IMR-90 (cell line): ENCODE measurements around the gene ROCK2. TPM values are rescaled to one million over a fixed set of nuclear protein-coding genes. Genes with fewer than 3 reads are reported as not detected.

ENCODE experiments used
- ATAC-seq: fragments of 200-7000 bp; cut with Tn5 transposase; 2 replicates; pipeline ENCODE4 v1.9.1; 2020; ENCODE audit warnings: low read depth, mild to moderate bottlenecking, moderate library complexity
- BruUV-seq: library from RNA; stranded (reverse); fragments of 400-500 nt; replicated peaks from 2 replicates; lab custom pipeline; 2021; lab: Mats Ljungman, UMichigan
- CTCF ChIA-PET: fragments of 300-600 bp; formaldehyde crosslinking; extraction: SDS; loops from one replicate; lab custom pipeline; 2021; ENCODE audit warnings: antibody characterized with exemption; lab: Yijun Ruan, JAX
- POLR2A ChIA-PET: fragments of 300-600 bp; sonication (Branson Sonifier 250); formaldehyde crosslinking; loops from one replicate; lab custom pipeline; 2022; ENCODE audit warnings: antibody characterized with exemption; ENCODE audit not compliant: unreplicated experiment; lab: Charles Lee
- DNase-seq: peaks from one replicate; pipeline ENCODE4 v3.0.0; 2013
- H2AFZ ChIP-seq: replicated peaks from 2 replicates; pipeline ENCODE3; 2013; ENCODE audit warnings: low read length, mild to moderate bottlenecking; ENCODE audit not compliant: poor library complexity
- H2AK5ac ChIP-seq: 2 replicates; pipeline ENCODE4 v1.6.1; 2013; ENCODE audit warnings: low read depth, low read length, inconsistent platforms
- H2AK9ac ChIP-seq: replicated peaks from 2 replicates; pipeline ENCODE3; 2013; ENCODE audit warnings: mild to moderate bottlenecking, low read depth, low read length, moderate library complexity; ENCODE audit not compliant: poor library complexity
- H2BK120ac ChIP-seq: 2 replicates; pipeline ENCODE4 v1.6.1; 2013; ENCODE audit warnings: low read depth, low read length, inconsistent platforms
- H2BK15ac ChIP-seq: 3 replicates; pipeline ENCODE4 v1.6.1; 2013; ENCODE audit warnings: low read depth, low read length, inconsistent platforms
- H2BK20ac ChIP-seq: 2 replicates; pipeline ENCODE4 v1.6.1; 2013; ENCODE audit warnings: low read depth, mild to moderate bottlenecking, inconsistent platforms, low read length, moderate library complexity
- H2BK5ac ChIP-seq: 2 replicates; pipeline ENCODE4 v1.6.1; 2013; ENCODE audit warnings: mild to moderate bottlenecking, low read depth, low read length, inconsistent platforms; ENCODE audit not compliant: poor library complexity, severe bottlenecking
- H3K14ac ChIP-seq: replicated peaks from 2 replicates; pipeline ENCODE4 v1.6.1; 2013; ENCODE audit warnings: low read depth, low read length, inconsistent platforms
- H3K18ac ChIP-seq: 2 replicates; pipeline ENCODE4 v1.6.1; 2013; ENCODE audit warnings: low read depth, low read length, control low read depth
- H3K23ac ChIP-seq: 2 replicates; pipeline ENCODE4 v1.6.1; 2013; ENCODE audit warnings: low read depth, low read length, inconsistent platforms
- H3K27ac ChIP-seq: 2 replicates; pipeline ENCODE4 v1.5.1; 2013; ENCODE audit warnings: mild to moderate bottlenecking, control low read depth, low read length; ENCODE audit not compliant: insufficient read depth
- H3K27me3 ChIP-seq: 2 replicates; pipeline ENCODE4 v1.6.1; 2013; ENCODE audit warnings: low read length; ENCODE audit not compliant: control insufficient read depth, insufficient read depth
- H3K36me3 ChIP-seq: 2 replicates; pipeline ENCODE4 v1.6.1; 2013; ENCODE audit warnings: low read length, mixed read lengths; ENCODE audit not compliant: control insufficient read depth, insufficient read depth
- H3K4ac ChIP-seq: 2 replicates; pipeline ENCODE4 v1.6.1; 2013; ENCODE audit warnings: low read depth, low read length, inconsistent platforms
- H3K4me1 ChIP-seq: 2 replicates; pipeline ENCODE4 v1.6.1; 2013; ENCODE audit warnings: low read length, mixed read lengths; ENCODE audit not compliant: control insufficient read depth, insufficient read depth
- H3K4me2 ChIP-seq: 2 replicates; pipeline ENCODE4 v1.6.1; 2013; ENCODE audit warnings: low read depth, mild to moderate bottlenecking, control low read depth, low read length, moderate library complexity
- H3K4me3 ChIP-seq: 2 replicates; pipeline ENCODE4 v1.5.1; 2013; ENCODE audit warnings: low read depth, mild to moderate bottlenecking, control low read depth, low read length, moderate library complexity; ENCODE audit not compliant: insufficient read depth
- H3K56ac ChIP-seq: 2 replicates; pipeline ENCODE4 v1.6.1; 2013; ENCODE audit warnings: low read length, inconsistent platforms; ENCODE audit not compliant: insufficient read depth; ENCODE audit errors: extremely low read depth
- H3K79me1 ChIP-seq, 2 experiments: 2 replicates each; pipeline ENCODE4 v1.6.1; 2013; ENCODE audit warnings: low read length in 2 of 2, inconsistent platforms in 1 of 2, low read depth in 1 of 2
- H3K9ac ChIP-seq: 2 replicates; pipeline ENCODE4 v1.6.1; 2013; ENCODE audit warnings: low read depth, low read length, control low read depth
- H3K9me1 ChIP-seq: 2 replicates; pipeline ENCODE4 v1.6.1; 2013; ENCODE audit warnings: low read length, inconsistent platforms; ENCODE audit not compliant: insufficient read depth
- H3K9me3 ChIP-seq: 2 replicates; pipeline ENCODE4 v1.6.1; 2013; ENCODE audit warnings: low read length; ENCODE audit not compliant: control insufficient read depth, insufficient read depth
- H4K20me1 ChIP-seq: 2 replicates; pipeline ENCODE4 v1.6.1; 2013; ENCODE audit warnings: low read length, inconsistent platforms; ENCODE audit not compliant: insufficient read depth
- H4K5ac ChIP-seq: 2 replicates; pipeline ENCODE4 v1.6.1; 2013; ENCODE audit warnings: mild to moderate bottlenecking, low read depth, low read length, control low read depth
- H4K8ac ChIP-seq, 2 experiments: 2 replicates each; pipeline ENCODE4 v1.6.1; 2013; ENCODE audit warnings: low read depth in 2 of 2, low read length in 2 of 2, control low read depth in 1 of 2, inconsistent platforms in 1 of 2
- H4K91ac ChIP-seq: 2 replicates; pipeline ENCODE4 v1.6.1; 2013; ENCODE audit warnings: low read depth, low read length, inconsistent platforms; ENCODE audit not compliant: insufficient read depth
- BHLHE40 ChIP-seq: fragments of 150-350 bp; IDR thresholded peaks from 2 replicates; pipeline ENCODE4 v1.6.1; 2016; ENCODE audit warnings: mild to moderate bottlenecking, low read depth, low read length
- CEBPB ChIP-seq: IDR thresholded peaks from 2 replicates; pipeline ENCODE4 v1.6.1; 2012; ENCODE audit warnings: low read depth, low read length, improper control_type of control experiment
- CHD1 ChIP-seq: IDR thresholded peaks from 2 replicates; pipeline ENCODE4 v1.6.1; 2012; ENCODE audit warnings: low read depth, low read length, improper control_type of control experiment
- CTCF ChIP-seq: conservative IDR thresholded peaks from 2 replicates; pipeline ENCODE4 v1.5.1; 2012; ENCODE audit warnings: mild to moderate bottlenecking, low read depth, low read length, improper control_type of control experiment
- ELK1 ChIP-seq: fragments of 150-350 bp; IDR thresholded peaks from 2 replicates; pipeline ENCODE4 v1.6.1; 2016; ENCODE audit warnings: low read depth, mild to moderate bottlenecking, low read length, moderate library complexity, borderline replicate concordance
- FOS ChIP-seq: fragments of 150-350 bp; IDR thresholded peaks from 2 replicates; pipeline ENCODE4 v1.6.1; 2016; ENCODE audit warnings: low read depth, low read length
- MAFK ChIP-seq: IDR thresholded peaks from 2 replicates; pipeline ENCODE4 v1.6.1; 2012; ENCODE audit warnings: low read depth, low read length, improper control_type of control experiment
- MAZ ChIP-seq: IDR thresholded peaks from 2 replicates; pipeline ENCODE4 v1.6.1; 2012; ENCODE audit warnings: low read depth, mild to moderate bottlenecking, low read length, improper control_type of control experiment, moderate library complexity, borderline replicate concordance
- MXI1 ChIP-seq: IDR thresholded peaks from 2 replicates; pipeline ENCODE4 v1.6.1; 2012; ENCODE audit warnings: low read depth, mild to moderate bottlenecking, low read length, moderate library complexity, borderline replicate concordance
- NFE2L2 ChIP-seq: fragments of 150-350 bp; IDR thresholded peaks from 2 replicates; pipeline ENCODE4 v1.6.1; 2016; ENCODE audit warnings: low read depth, mild to moderate bottlenecking, low read length
- POLR2A ChIP-seq: IDR thresholded peaks from 2 replicates; pipeline ENCODE4 v1.6.1; 2012; ENCODE audit warnings: mild to moderate bottlenecking, low read depth, low read length
- RAD21 ChIP-seq: IDR thresholded peaks from 2 replicates; pipeline ENCODE4 v1.6.1; 2012; ENCODE audit warnings: low read length, improper control_type of control experiment
- RCOR1 ChIP-seq: IDR thresholded peaks from 2 replicates; pipeline ENCODE4 v1.6.1; 2012; ENCODE audit warnings: mild to moderate bottlenecking, low read length, improper control_type of control experiment; ENCODE audit not compliant: insufficient replicate concordance
- RFX5 ChIP-seq: IDR thresholded peaks from 2 replicates; pipeline ENCODE4 v1.8.0; 2012; ENCODE audit warnings: low read depth, mild to moderate bottlenecking, low read length, moderate library complexity
- SMC3 ChIP-seq: fragments of 150-350 bp; IDR thresholded peaks from 2 replicates; pipeline ENCODE4 v1.6.1; 2016; ENCODE audit warnings: low read depth, mild to moderate bottlenecking, antibody characterized with exemption, low read length, moderate library complexity
- USF2 ChIP-seq: fragments of 150-350 bp; IDR thresholded peaks from 2 replicates; pipeline ENCODE4 v1.6.1; 2017; ENCODE audit warnings: mild to moderate bottlenecking, antibody characterized with exemption, low read length, low read depth
- WGBS, 2 experiments: methylation state at CpG; one replicate each; pipeline versions ENCODE4 v1.1.5 to v1.1.7; 2013; ENCODE audit warnings: missing lambda C conversion rate in 2 of 2; ENCODE audit not compliant: insufficient read length in 1 of 2; ENCODE audit errors: extremely low coverage in 2 of 2; 5-methylcytosine and 5-hydroxymethylcytosine counted together
- dilution Hi-C: fragments of 300-500 bp; cut with HindIII; formaldehyde crosslinking; loops from one replicate; pipeline ENCODE4 v1.14.3; 2018; ENCODE audit warnings: low sequenced_read_pairs; ENCODE audit not compliant: unreplicated experiment
- in situ Hi-C: fragments of 300-500 bp; cut with MboI; formaldehyde crosslinking; loops from 3 replicates; pipeline ENCODE4 v1.14.3; 2019; ENCODE audit warnings: low sequenced_read_pairs, inconsistent platforms, mixed read lengths
- intact Hi-C: fragments of 100-400 bp; cut with micrococcal nuclease; formaldehyde crosslinking; loops from 2 replicates; pipeline ENCODE4 v1.10.0; 2022
- polyA plus RNA-seq, 3 experiments: library from polyadenylated mRNA; depleted of rRNA; stranded (reverse); fragments of >200 nt; gene quantifications; 2 replicates each; pipeline ENCODE4 v1.2.3, GENCODE V29; 2012; ENCODE audit warnings: low replicate concordance in 1 of 3
- total RNA-seq: library from RNA; depleted of rRNA; stranded (reverse); fragments of >200 nt; gene quantifications from 2 replicates; pipeline ENCODE4 v1.2.3, GENCODE V29; 2012

The ROCK2 gene
- total and polyA plus RNA-seq, 2 of the 4 experiments (the other 2 are of a cell fraction) = 9.0 to 28.3 TPM

GRCh38 chr2:11213975-11214374 lies 130.5 kb downstream of the ROCK2 start:
- no CpG with 5 or more reads among the region's 1 CpG for WGBS, 2 experiments
- no peak overlapping the region for H3K9ac ChIP-seq
- H2BK120ac ChIP-seq = no peak overlapping the region
- in situ Hi-C loops (no loop called here), intact Hi-C loops (no loop called here), dilution Hi-C loops (no loop called here)
- no TSS peak for BruUV-seq
- DNase-seq (no peak), ATAC-seq (no peak)
- no peaks in the 10 kb centered on the region for H3K27me3 ChIP-seq
- no peaks in the 10 kb centered on the region for H3K4me1 ChIP-seq
- H2BK20ac ChIP-seq = no peak overlapping the region
- no peak overlapping the region for H3K27ac ChIP-seq
- H3K9me1 ChIP-seq = no peaks in the 10 kb centered on the region
- no peak overlapping the region for H3K56ac ChIP-seq
- no peak overlapping the region for H4K91ac ChIP-seq
- H3K4ac ChIP-seq = no peak overlapping the region
- H3K79me1 ChIP-seq = peaks cover 0 to 16% of the 10 kb centered on the region in 2 experiments; a peak in 2 of 4 replicates
- TF ChIP-seq MAZ (no peak), MAFK (no peak), RCOR1 (no peak), RAD21 (no peak), SMC3 (no peak), POLR2A (no peak), BHLHE40 (no peak), RFX5 (no peak), NFE2L2 (no peak), ELK1 (no peak), FOS (no peak), CTCF (no peak), MXI1 (no peak), USF2 (no peak), CEBPB (no peak), CHD1 (no peak)
- H4K20me1 ChIP-seq = peaks cover 4% of the 10 kb centered on the region
- H2AK9ac ChIP-seq = no peak overlapping the region
- no peak overlapping the region for H2BK15ac ChIP-seq
- no peak overlapping the region for H3K4me3 ChIP-seq
- H2AK5ac ChIP-seq = no peak overlapping the region
- no peak overlapping the region for H3K14ac ChIP-seq
- no peak overlapping the region for H2AFZ ChIP-seq
- no peak overlapping the region for H4K8ac ChIP-seq
- ChIA-PET CTCF (no interaction called here), POLR2A (no interaction called here)
- no peak overlapping the region for H2BK5ac ChIP-seq
- no peak overlapping the region for H3K23ac ChIP-seq
- H3K18ac ChIP-seq = no peak overlapping the region
- peaks cover 26% of the 10 kb centered on the region for H3K36me3 ChIP-seq
- no peak overlapping the region for H3K4me2 ChIP-seq
- H3K9me3 ChIP-seq = no peaks in the 10 kb centered on the region
- no peak overlapping the region for H4K5ac ChIP-seq
